Hematopoietic multipotent progenitor cell treated with erythropoietin and hydrocortisone succinate and interleukin-3 and kit ligand, for 8 days (in vitro differentiated cells): ENCODE data around the gene MED19.
"Not testable (repeated sequence)": the region's sequence is repeated elsewhere in the genome, so short reads cannot be mapped to it uniquely, and the experiment has no call there.

Experiments used
- DNase-seq: peaks from one replicate; pipeline ENCODE4 v3.0.0-alpha.2; 2015

Gene MED19

DNA sequence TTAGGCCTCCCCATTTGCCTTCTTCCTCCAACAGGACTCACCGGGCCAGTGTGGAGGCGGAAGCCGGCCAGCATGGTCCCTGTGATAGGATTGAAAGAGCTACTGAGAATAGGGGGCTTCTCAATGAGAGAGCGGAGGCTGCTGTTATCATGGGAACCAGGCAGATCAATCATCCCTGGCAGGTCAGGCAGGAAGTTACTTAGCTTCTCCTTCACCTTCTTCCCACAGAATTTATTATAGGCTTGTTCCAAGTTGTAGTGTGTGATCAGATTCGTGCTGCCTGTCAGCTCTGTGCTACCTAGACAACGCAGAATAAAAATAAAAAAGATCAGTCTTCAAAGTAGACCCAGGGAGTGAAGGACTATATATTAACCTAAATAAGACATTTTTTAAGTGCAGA is 7.1 kb downstream of the MED19 start:
- no peak for DNase-seq

DNA sequence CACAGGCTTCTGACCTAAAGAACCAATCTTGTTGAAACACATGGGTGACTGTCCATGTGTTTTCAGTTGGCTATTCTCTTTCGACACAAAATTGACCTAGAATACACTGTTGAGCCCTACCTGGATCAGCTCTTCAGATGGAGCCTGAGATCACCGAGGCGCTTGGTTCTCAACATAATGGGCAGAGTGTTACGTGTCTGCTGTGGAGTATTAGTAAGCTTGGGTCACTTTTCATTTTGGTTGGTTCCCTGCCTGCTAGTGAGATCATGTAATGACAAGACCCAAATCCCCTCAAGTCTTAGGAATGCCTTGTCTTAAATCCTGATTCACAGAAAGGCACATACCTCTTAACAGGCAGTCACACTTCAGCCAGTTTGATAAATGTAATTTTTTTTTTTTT is 8.7 kb downstream of the MED19 start:
- no peak for DNase-seq

DNA sequence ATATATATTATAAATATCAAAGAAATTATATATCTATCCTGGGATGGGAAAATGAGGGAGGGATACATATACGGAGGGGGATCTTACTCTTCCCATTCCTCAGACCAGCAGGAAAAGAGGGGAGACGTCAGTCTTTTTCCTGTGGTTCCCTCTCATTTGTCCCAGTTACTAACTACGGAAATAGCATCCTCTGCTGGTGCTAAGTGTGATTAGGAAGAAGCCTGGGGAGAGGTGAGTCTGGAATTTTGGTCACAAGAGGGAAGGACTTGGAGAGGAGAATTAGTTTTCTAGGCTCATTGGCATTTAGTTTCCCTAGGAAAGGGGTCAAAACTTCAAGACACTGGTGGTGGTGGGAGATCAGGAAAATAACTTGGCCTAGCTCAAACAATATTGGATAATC is 11.6 kb downstream of the MED19 start:
- DNase-seq = no peak

DNA sequence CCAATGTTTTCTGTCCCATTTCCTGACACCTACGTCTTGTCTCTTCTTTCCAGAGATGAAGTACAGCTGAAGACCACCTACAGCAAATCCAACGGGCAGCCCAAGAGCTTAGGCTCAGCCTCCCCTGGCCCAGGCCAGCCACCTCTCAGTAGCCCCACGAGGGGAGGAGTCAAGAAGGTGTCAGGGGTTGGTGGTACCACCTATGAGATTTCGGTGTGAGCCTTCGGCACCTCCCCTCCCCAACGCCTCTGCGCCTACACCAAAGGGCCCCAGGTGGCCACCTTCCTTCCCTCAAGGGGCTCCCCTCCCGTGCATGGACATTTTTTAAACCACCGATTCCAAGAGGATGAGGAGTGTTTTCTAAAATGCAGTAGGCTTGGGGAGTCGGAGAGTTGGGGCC is 12.2 kb downstream of the MED19 start:
- DNase-seq = no peak

DNA sequence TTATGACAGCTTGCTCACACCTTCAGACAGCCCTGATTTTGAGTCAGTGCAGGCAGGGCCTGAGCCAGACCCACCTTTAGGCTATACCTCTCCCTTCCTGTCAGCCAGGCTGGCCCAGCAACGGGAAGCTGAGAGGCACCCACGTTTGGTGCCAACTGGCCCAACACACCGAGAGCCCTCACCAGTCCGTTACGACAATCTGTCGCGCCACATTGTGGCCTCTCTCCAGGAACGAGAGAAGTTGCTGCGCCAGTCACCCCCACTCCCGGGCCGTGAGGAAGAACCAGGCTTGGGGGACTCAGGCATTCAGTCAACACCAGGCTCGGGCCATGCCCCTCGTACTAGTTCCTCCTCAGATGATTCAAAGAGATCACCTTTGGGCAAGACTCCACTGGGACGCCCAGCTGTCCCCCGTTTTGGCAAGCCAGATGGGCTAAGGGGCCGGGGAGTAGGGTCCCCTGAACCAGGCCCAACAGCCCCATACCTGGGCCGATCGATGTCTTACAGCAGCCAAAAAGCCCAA is 13.1 kb downstream of the MED19 start:
- DNase-seq = no peak

DNA sequence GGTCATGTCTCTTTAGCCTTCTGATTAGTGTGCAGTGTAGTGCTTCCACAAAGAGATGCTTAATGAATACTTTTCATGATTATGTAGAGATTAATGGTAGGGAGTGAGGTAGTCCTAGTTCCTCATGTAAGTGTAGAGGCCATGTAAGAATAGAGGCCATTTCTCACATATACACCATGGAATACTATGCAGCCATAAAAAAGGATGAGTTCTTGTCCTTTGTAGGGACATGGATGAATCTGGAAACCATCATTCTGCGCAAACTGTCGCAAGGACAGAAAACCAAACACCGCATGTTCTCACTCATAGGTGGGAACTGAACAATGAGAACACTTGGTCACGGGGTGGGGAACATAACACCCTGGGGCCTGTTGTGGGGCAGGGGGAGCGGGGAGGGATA is 21.5 kb downstream of the MED19 start:
- not testable (repeated sequence) for DNase-seq

DNA sequence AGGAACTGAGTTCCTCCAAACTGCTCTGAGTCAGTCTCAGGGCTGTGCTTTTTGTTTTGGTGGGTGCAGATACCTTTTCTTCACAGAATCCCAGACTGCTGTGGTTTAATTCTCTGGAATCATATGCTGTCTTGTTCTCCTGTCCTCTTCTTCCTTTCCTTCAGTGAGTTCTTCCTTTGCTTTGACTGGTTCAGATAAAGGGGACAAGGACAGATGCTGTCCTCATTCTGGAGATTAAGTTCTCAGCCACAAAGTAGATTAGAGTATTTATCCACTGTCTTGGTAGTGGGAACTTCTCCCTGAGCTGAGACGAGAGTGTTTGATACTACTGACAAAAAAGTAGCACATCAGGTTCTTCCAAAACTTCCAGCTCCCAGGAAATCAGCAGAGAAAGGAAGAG is 30.8 kb downstream of the MED19 start:
- peak; percentile 51 for DNase-seq

DNA sequence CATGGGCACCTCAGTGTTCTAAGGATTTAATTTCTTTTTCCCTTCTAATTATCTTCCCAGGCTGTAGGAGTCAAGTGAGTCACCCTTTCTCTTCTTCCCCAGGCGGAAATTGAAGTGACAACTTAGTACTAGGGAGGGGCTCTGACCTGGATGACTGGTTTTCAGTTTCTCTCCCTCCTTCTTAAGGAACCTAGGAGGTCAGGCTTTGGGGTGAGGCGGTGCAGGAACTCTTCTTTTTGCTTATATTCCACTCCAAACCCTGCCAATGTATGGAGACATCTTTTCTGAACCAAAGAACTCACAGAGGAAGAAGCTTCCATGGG is 31.5 kb downstream of the MED19 start:
- DNase-seq = no peak

DNA sequence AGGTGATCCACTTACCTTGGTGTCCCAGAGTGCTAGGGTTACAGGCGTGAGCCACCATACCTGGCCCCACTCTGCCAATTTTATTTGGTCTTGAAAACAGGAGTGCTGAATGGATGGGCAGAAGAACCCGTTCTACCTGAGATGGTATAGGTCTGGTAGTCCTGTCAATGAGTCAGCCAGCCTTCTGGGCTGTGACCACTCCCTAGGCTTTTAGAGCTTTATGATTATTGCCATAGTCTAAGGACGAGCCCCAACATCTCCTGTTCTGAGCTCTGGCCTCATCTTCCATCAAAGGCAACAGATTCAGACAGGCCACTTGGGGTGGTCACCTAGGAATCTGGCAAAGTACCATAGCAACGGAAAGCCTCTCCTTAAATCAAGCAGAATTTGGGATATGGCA is 32.6 kb downstream of the MED19 start:
- DNase-seq = no peak

DNA sequence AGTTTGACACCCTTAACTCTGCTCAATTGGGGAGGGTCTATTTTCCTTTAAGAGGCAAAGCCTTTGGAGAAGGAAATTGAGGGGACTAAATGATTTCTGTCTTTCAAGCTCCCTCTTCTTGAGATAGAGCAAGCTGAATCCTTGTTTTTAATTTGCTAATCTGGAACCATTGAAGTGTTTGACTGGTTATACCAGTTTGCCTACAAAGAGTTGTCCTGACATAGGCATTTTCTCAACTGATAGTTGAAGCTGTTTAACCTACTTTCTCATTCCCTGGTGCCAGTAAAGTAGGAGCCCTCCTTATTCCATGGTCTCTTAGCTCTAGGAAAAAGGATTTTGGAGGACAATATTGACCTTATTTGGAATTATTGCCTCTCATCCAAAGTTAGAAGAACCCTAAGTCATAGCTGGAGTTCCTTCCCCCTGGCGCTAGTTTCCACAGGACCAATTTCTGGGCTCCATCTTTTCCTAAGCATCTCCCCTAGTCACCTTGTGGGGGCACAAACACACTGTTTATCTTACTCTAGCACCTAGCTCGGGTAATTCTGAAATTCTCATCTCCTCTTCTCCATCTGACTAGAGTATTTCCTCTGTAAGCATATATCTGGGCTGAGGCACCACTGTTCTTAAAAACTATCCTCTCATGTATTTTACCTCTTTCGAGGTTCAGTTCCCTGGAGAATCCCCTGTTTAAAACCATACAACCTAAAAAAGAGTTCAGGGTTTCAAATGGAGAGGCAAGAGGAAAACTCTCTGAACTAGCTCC is 36.7 kb downstream of the MED19 start:
- DNase-seq = no peak

DNA sequence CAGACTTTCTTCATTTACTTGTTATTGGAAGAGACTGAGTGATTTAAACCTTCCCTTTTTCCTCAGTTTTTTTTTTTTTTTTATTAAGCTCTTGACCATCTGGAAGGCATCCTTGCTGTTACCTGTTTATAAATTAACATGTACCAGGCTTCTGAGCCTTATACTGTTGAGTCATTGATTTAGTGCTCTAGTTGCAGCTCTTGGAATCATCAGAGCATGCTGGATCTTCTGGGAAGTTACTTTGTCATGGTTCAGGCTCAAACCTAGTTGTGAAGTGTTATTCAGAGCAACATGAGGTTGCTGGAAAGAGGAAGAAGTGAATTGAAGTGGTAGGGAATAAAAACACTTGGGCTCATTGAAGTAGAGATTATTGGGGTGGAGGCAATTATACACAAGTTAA is 37.8 kb downstream of the MED19 start:
- no peak for DNase-seq

DNA sequence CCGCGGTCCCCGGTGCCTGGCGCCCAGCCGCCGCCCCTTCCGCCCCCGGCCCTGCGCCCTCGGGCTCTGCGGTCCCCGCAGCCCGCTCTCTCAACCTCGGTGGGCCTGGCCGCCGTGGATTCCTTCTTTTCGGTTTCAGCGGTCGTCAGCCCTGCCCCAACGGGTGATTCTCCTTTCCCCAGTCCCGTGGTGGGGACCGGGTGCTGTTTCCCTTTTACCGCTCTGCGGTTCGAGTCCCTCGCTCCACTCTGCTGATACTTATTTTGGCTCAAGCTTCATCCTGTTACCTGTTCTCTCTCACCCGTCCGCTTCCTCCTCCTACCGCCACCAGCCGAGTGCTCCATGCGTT is 43.6 kb downstream of the MED19 start:
- DNase-seq = peak; percentile 39

DNA sequence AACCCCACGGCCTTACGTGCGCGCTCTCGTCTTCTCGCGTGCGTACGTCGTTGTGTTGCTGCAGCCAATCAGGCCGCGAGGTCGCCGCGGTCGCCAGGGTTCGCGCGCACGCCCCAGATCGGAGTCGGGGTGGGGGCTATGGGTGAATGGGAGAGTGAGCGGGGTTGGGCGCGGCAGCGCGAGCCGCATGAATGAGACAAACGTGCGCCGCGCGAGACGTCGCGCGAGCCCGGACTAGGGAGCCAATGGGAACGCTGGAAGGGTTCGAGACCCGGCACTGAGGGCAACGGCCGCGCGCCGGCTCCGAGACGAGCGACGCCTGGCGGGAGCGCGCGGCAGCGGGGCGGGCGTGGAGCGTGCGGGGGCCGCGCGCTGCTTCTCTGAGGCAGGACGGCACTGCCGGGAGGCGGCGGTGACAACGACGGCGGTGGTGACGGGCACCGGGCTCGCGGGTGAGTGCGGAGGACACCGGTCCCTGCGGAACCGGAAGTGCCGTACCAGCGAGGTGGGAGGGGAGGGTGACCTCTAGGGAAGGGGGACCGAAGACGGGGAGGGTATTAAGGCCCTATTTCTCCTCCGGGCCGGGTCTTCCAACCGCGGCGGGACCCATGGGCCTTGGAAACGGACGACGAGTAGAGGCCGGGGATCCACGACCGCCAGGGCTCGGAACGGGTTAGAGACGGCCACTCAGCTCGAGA is 44.1 kb downstream of the MED19 start, which contains the start of gene ZDHHC5:
Gene ZDHHC5 (plus strand): TSS at position 379 of the 698 bp plus-strand sequence. CDS start 4,977 bp downstream, outside the sequence.
- peak; percentile 99 for DNase-seq

DNA sequence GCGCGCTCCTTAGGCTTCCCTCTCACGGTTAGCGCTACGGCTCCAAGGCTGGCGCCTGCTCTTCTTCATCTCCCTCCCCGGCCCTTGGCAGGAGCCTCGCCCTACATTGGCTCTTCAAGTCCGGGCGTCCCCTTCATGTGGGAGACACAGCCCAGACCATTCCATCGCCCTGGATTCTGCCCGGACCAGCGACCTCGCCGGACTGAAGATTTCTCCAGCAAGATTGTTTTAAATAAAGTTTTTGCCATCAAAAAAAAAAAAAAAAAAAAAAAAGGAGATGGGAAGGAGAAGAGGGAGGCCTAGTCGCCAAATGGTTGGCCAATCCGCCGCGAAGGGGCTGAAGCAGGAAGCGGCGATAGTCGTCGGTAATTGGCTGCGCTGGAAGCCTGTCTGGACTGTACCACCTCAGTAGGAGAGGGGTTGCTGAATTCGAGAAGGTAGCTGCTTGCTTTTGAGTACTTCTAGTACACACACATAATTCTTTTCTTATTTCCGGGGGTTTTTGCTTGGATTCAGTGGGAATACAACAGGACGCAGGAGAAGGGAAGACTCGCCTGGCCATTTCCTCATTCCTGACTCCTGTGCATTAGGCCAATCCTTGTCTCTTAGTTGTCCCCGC is 44.8 kb downstream of the MED19 start:
- peak; percentile 99 for DNase-seq

DNA sequence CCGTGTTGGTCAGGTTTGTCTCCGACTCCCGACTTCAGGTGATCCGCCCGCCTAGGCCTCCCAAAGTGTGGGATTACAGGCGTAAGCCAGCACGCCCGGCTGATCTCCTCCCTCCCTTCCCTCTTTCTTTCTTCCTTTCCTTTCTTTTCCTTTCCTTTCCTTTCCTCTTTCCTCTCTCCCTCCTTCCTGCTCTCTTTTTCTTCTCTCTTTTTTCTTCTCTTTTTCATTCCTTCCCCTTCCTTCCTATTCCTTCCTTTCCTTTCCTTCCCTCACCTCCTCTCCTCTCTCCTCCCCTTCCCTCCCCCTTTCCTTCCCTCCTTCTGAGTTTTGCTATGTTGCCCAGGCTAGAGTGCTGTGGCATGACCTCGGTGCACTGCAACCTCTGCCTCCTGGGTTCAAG is 48.0 kb downstream of the MED19 start:
- no peak for DNase-seq

DNA sequence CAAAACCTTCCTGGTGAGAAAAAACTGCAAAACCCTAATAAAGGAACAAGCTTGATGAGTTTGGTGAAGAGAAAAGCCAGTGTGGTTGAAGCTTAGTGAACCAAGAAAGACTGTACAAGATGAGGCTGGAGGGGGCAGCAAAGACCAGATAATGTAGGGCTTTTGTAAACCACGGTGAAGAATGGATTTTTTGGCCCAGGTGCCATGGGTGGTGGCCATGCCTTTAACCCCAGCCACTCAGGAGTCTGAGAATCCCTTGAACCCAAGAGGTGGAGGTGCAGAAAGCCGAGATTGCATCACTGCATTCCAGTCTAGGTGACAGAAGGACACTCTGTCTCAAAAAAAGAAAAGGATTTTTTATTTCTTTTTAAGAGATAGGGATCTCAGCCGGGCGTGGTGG is 49.1 kb downstream of the MED19 start:
- peak; percentile 63 for DNase-seq

DNA sequence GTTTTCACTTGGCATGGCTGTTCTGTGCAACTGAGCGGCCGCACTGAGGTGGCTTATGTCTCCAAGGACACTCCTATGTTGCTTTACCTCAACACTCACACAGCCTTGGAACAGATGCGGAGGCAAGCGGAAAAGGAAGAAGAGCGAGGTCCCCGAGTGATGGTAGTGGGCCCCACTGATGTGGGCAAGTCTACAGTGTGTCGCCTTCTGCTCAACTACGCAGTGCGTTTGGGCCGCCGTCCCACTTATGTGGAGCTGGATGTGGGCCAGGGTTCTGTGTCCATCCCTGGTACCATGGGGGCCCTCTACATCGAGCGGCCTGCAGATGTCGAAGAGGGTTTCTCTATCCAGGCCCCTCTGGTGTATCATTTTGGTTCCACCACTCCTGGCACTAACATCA is 52.3 kb downstream of the MED19 start:
- DNase-seq = no peak

DNA sequence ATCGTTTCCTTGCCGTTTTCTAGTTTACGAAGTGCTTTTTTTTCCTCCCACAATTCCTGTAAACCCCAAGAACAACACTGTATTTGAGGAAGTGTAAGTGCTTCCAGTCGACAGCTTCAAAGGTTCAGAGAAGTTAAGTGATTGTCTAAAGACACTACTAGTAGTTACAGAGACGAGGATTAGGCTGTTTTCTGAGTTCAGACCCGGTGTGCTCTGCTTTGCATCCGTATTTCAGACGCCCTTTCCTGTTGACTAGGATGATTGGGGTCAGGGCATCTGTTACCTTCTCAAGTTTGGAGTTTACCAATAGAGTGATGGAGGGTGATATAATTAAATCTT is 54.0 kb downstream of the MED19 start:
- DNase-seq = no peak

DNA sequence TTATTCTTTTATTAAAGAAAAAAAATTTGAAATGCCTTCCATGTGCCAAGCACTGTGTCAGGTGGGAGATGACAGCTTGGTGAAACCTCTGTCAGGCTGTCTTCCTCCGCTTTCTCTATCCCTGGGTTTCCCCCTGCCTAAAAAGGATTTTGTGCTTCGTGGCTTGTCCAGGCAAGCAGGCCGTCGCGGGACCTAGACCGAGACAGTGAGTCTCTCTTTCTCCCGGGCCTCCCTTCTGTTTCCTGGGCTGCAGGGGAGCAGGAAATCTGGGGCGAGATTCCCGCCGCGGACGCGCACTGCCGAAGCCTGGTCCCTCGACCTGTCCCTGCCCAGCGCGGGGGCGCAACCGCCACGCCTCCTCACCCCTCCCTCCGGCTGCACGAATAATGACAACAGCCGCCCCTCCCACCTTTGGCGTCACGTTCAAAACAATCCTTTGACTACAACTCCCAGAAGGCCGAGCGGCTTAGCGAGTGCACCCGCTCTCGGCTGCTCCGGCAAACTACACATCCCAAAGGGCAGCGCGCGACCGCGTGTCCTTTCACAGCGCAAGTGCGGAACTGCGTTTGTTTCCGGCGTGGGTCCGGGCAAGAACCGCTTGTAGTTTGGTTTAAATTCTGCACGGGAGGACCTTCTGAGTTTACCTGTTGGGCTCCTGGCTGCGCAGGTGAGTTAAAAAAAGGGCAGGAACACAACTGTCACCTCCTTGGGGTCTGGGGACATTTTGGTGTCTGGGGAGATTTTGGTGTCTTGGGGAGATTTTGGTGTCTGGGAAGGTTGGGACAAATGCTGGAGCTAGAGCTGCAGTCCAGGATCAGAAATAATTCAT is 54.6 kb downstream of the MED19 start, which contains the start of gene CLP1:
Gene CLP1 (plus strand): TSS at position 569 of the 829 bp plus-strand sequence. CDS start 1,715 bp downstream, outside the sequence.
- DNase-seq = peak; percentile 99

DNA sequence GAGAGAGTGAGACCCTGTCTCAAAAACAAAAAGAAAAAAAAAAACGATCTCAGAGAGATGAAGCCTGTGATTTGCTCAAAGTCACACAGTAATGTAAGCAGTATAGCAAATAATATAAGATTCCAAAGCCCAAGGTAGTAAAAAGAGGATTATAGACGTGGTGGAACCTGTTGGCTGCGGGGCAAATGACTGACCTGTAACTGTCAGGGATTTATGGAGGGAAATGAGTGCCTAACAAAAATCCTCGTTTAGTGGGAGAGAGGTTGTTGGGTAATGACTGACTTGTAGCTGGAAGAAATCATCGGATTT is 55.2 kb downstream of the MED19 start:
- DNase-seq = no peak
